ENCODE data around the gene PDZD7. TPM values are rescaled to one million over a fixed set of nuclear protein-coding genes. Genes with fewer than 3 reads are reported as not detected.

PDZD7 gene
- total and polyA plus RNA-seq, 2 of the 8 experiments (the other 6 are each of a cell fraction or from before 2014, with no cell fraction given), result 0.88 to 1.6 TPM

- TF ChIP-seq HDAC2 (IDR thresholded peaks at IDR 0.05; ENCODE audit: borderline replicate concordance in 1 of 2, low read depth in 2 of 2, low read length in 2 of 2), result no peak
- TF ChIP-seq GABPA (IDR thresholded peaks at IDR 0.05; ENCODE audit: borderline replicate concordance, insufficient read depth, low read length), result no peak
- no peak for TF ChIP-seq ZNF274 (IDR thresholded peaks at IDR 0.05; ENCODE audit: borderline replicate concordance, extremely low read depth, low read length)
- no peak for TF ChIP-seq NANOG (IDR thresholded peaks at IDR 0.05; ENCODE audit: insufficient read depth, low read depth, low read length, poor library complexity, severe bottlenecking)
- TF ChIP-seq EP300 (IDR thresholded peaks at IDR 0.05; ENCODE audit: borderline replicate concordance in 1 of 2, low read depth in 2 of 2, low read length in 2 of 2), result no peak
- no peak for TF ChIP-seq KDM5A (IDR thresholded peaks at IDR 0.05; ENCODE audit: low read length)
- TF ChIP-seq CEBPB (IDR thresholded peaks at IDR 0.05; ENCODE audit: low read depth, low read length), result no peak
These were observed 39.2 kb upstream of the PDZD7 start (continued) for GRCh38 chr10:101070098-101070497.

All from H1 (cell line).